Measurements from ENCODE around the gene UNC93B1. TPM values are rescaled to one million over a fixed set of nuclear protein-coding genes. Genes with fewer than 3 reads are reported as not detected.
"Not testable (repeated sequence)": the region's sequence is repeated elsewhere in the genome, so short reads cannot be mapped to it uniquely, and the experiment has no call there.

The UNC93B1 gene
- total RNA-seq, 2 experiments from 2014 or later, result 12.4 to 13.0 TPM

DNA sequence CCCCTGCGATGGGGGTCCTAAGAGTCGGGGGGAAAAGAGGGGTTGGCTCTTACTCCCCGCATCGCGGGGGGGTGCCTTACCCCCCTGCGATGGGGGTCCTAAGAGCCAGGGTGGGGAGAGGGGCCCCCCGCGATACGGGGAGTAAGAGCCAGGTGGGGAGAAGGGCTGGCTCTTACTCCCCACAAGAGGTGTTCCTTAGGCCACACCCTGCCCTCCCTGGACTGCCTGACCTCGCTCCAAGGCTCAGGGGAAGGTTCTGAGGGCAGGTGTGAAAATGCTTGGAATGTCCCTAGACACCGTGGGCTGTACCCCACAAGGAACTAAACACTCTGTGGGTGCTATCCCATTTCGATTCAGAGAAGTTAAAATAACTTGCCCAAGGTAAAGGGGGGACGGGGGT, 7.8 kb downstream of the UNC93B1 start:
- H3K9me3 Mint-ChIP-seq, result no peaks in the 10 kb centered on the region
- H3K27ac Mint-ChIP-seq, result no peak overlapping the region
- CTCF ChIA-PET, result no interaction called here
- peaks cover 1% of the 10 kb centered on the region for H3K27me3 Mint-ChIP-seq
- POLR2A ChIA-PET, result no interaction called here
- TF ChIP-seq, protein P1, sequence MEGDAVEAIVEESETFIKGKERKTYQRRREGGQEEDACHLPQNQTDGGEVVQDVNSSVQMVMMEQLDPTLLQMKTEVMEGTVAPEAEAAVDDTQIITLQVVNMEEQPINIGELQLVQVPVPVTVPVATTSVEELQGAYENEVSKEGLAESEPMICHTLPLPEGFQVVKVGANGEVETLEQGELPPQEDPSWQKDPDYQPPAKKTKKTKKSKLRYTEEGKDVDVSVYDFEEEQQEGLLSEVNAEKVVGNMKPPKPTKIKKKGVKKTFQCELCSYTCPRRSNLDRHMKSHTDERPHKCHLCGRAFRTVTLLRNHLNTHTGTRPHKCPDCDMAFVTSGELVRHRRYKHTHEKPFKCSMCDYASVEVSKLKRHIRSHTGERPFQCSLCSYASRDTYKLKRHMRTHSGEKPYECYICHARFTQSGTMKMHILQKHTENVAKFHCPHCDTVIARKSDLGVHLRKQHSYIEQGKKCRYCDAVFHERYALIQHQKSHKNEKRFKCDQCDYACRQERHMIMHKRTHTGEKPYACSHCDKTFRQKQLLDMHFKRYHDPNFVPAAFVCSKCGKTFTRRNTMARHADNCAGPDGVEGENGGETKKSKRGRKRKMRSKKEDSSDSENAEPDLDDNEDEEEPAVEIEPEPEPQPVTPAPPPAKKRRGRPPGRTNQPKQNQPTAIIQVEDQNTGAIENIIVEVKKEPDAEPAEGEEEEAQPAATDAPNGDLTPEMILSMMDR (IDR thresholded peaks at IDR 0.05), result no peak
- no peaks in the 10 kb centered on the region for H3K36me3 Mint-ChIP-seq (ENCODE audit: low read depth)
- intact Hi-C loops (cut with micrococcal nuclease), result no loop called here
- no peak overlapping the region for H3K4me3 Mint-ChIP-seq
- no peak for ATAC-seq
- peaks cover 22% of the 10 kb centered on the region for H3K4me1 Mint-ChIP-seq (ENCODE audit: low read depth)
- no peak for DNase-seq

- H3K27me3 Mint-ChIP-seq; DNase-seq; intact Hi-C loops (cut with micrococcal nuclease); ATAC-seq; H3K36me3 Mint-ChIP-seq (ENCODE audit: low read depth); H3K4me3 Mint-ChIP-seq; POLR2A ChIA-PET; H3K27ac Mint-ChIP-seq; H3K9me3 Mint-ChIP-seq; CTCF ChIA-PET: not testable (repeated sequence)
- peaks cover 22% of the 10 kb centered on the region for H3K4me1 Mint-ChIP-seq (ENCODE audit: low read depth)
Observed at GRCh38 chr11:67995579-67995978, 8.3 kb downstream of the UNC93B1 start.

DNA sequence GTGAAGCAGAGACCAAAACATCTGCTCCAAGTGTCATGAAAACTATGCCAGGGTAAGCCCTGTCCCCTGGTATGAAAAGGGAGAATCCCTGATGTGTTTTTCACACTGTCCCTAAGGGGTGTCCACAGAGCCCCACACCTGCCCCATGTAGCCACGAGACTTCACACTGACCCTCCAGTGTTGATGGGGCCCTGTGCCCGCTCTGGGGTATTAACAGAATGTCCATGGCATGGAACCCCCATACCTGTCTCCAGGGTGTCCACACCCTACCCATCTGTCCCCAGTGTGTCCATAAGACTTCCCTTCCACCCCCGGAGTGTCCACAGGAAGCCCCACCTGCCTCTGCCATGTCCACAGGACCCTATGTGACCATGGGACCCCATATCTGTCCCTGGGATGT, 8.8 kb downstream of the UNC93B1 start:
- H3K9me3 Mint-ChIP-seq; H3K27ac Mint-ChIP-seq; DNase-seq; intact Hi-C loops (cut with micrococcal nuclease); H3K4me3 Mint-ChIP-seq; H3K36me3 Mint-ChIP-seq (ENCODE audit: low read depth); H3K27me3 Mint-ChIP-seq; ATAC-seq; POLR2A ChIA-PET: not testable (repeated sequence)
- H3K4me1 Mint-ChIP-seq (ENCODE audit: low read depth), result peaks cover 22% of the 10 kb centered on the region
- CTCF ChIA-PET, result interaction anchor here (1.6 kb wide), 1 partner anchor 14 kb away, joined by 4 read pairs; no protein-coding TSS in a partner anchor

- H3K9me3 Mint-ChIP-seq; intact Hi-C loops (cut with micrococcal nuclease); ATAC-seq; H3K27me3 Mint-ChIP-seq; H3K27ac Mint-ChIP-seq; H3K36me3 Mint-ChIP-seq (ENCODE audit: low read depth); DNase-seq; H3K4me3 Mint-ChIP-seq: not testable (repeated sequence)
- H3K4me1 Mint-ChIP-seq (ENCODE audit: low read depth), result peaks cover 22% of the 10 kb centered on the region
- ChIA-PET CTCF (interaction anchor here (0.7 to 1.6 kb wide), 7 partner anchors 10 to 189 kb away, joined by 3 to 5 read pairs (median 3); partner anchors contain the start of gene UNC93B1), POLR2A (interaction anchor here (1.1 kb wide), 1 partner anchor 9 kb away, joined by 3 read pairs; the partner anchor contains the start of gene UNC93B1)
Observed at GRCh38 chr11:67994387-67994786, 9.5 kb downstream of the UNC93B1 start.

GRCh38 chr11:67993821-67994220, 10.1 kb downstream of the UNC93B1 start:
- H3K4me3 Mint-ChIP-seq; H3K27ac Mint-ChIP-seq; ATAC-seq; intact Hi-C loops (cut with micrococcal nuclease); H3K9me3 Mint-ChIP-seq; H3K27me3 Mint-ChIP-seq; H3K36me3 Mint-ChIP-seq (ENCODE audit: low read depth): not testable (repeated sequence)
- CTCF ChIA-PET, result interaction anchor here (0.7 to 1.6 kb wide), 7 partner anchors 10 to 188 kb away, joined by 3 to 5 read pairs (median 3); partner anchors contain the start of gene UNC93B1
- peaks cover 22% of the 10 kb centered on the region for H3K4me1 Mint-ChIP-seq (ENCODE audit: low read depth)
- POLR2A ChIA-PET, result interaction anchor here (1.1 kb wide), 1 partner anchor 10 kb away, joined by 3 read pairs; the partner anchor contains the start of gene UNC93B1
- TF ChIP-seq, protein P1 (IDR thresholded peaks at IDR 0.05), result peak; percentile 67
- DNase-seq, result peak; percentile 65

- H3K36me3 Mint-ChIP-seq (ENCODE audit: low read depth); H3K27ac Mint-ChIP-seq; H3K4me3 Mint-ChIP-seq; DNase-seq; H3K9me3 Mint-ChIP-seq; H3K27me3 Mint-ChIP-seq; H3K4me1 Mint-ChIP-seq (ENCODE audit: low read depth); ATAC-seq; intact Hi-C loops (cut with micrococcal nuclease); POLR2A ChIA-PET; CTCF ChIA-PET: not testable (repeated sequence)
Observed at GRCh38 chr11:67991347-67992121, 12.4 kb downstream of the UNC93B1 start.

DNA sequence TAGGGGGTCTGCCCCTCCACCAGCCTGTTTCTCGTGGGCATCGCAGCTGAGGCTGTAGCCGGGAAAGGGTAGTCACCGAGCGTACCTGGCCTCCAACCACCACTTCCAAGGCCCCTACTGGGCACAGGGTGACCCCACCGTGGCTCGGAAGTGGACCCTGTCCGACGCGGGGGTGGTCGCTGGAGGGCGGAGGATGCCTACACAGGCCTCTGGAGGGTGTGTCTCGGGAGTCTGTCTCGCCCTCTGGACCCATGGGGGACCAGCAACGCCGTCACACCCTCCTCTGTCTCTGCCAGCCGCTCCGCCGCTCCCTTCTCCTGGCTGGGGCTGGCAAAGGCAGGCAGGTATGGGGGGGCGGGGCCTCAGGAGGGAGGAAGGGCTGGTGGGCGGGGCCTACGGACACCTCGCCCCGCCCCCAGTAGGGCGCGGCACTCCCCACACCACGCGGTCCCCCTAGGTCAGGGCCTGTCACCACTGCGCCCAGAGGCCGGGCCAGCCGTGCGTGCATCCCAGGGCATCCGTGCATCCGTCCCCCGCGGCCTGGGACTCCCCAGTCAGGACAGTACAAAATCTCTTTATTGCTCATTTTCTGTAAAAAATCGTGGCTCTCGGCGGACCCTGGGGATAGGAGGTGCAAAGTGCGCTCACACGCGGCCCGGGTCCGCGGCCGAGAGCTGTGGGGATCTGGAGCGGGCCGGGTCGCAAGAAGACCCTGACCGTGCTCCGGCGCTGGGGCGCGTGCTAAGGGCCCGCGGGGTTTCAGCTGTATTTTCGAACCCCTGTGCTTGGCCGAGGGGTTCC, 13.2 kb downstream of the UNC93B1 start:
- H3K27ac Mint-ChIP-seq; ATAC-seq; H3K4me1 Mint-ChIP-seq (ENCODE audit: low read depth); POLR2A ChIA-PET; H3K27me3 Mint-ChIP-seq; H3K4me3 Mint-ChIP-seq; H3K9me3 Mint-ChIP-seq; CTCF ChIA-PET; H3K36me3 Mint-ChIP-seq (ENCODE audit: low read depth); intact Hi-C loops (cut with micrococcal nuclease); DNase-seq: not testable (repeated sequence)

- H3K9me3 Mint-ChIP-seq; ATAC-seq; POLR2A ChIA-PET; H3K4me3 Mint-ChIP-seq; H3K4me1 Mint-ChIP-seq (ENCODE audit: low read depth); intact Hi-C loops (cut with micrococcal nuclease); H3K27me3 Mint-ChIP-seq; CTCF ChIA-PET; H3K27ac Mint-ChIP-seq; DNase-seq; H3K36me3 Mint-ChIP-seq (ENCODE audit: low read depth): not testable (repeated sequence)
Observed at GRCh38 chr11:67985302-67985701, 18.6 kb downstream of the UNC93B1 start.
